Thymus (tissue), 11 donors: ENCODE data around the gene ENAH. TPM values are rescaled to one million over a fixed set of nuclear protein-coding genes. Genes with fewer than 3 reads are reported as not detected.

ENCODE experiments used
- DNase-seq, 9 donors: peaks; one replicate each; pipeline ENCODE4 v3.0.0-alpha.2; 2013; ENCODE audit warnings: low spot score in 9 of 9, low read depth in 6 of 9, missing footprints in 1 of 9
- H3K27ac ChIP-seq, 2 donors: one replicate each; pipeline ENCODE4 v1.5.1; 2013; ENCODE audit warnings: control low read depth in 1 of 2, low read depth in 1 of 2, low read length in 1 of 2, mild to moderate bottlenecking in 1 of 2, moderate library complexity in 1 of 2
- H3K27me3 ChIP-seq, 2 donors: one replicate each; pipeline ENCODE4 v1.5.1; 2013; ENCODE audit warnings: low read length in 1 of 2; ENCODE audit not compliant: control insufficient read depth in 2 of 2, insufficient read depth in 1 of 2
- H3K36me3 ChIP-seq, 2 donors: one replicate each; pipeline ENCODE4 v1.5.1; 2013; ENCODE audit warnings: low read length in 1 of 2, mild to moderate bottlenecking in 1 of 2, moderate library complexity in 1 of 2; ENCODE audit not compliant: control insufficient read depth in 2 of 2, insufficient read depth in 2 of 2
- H3K4me1 ChIP-seq, 2 donors: one replicate each; pipeline ENCODE4 v1.5.1; 2013; ENCODE audit warnings: low read length in 2 of 2; ENCODE audit not compliant: control insufficient read depth in 2 of 2, insufficient read depth in 2 of 2
- H3K4me3 ChIP-seq, 2 donors: one replicate each; pipeline ENCODE4 v1.5.1; 2013; ENCODE audit warnings: low read length in 2 of 2, control low read depth in 1 of 2, mild to moderate bottlenecking in 1 of 2
- H3K9me3 ChIP-seq, 2 donors: one replicate each; pipeline ENCODE4 v1.5.1; 2013; ENCODE audit warnings: low read length in 1 of 2, mild to moderate bottlenecking in 1 of 2; ENCODE audit not compliant: control insufficient read depth in 2 of 2, insufficient read depth in 1 of 2
- WGBS: extraction: QIAGEN DNeasy Blood & Tissue Kit; methylation state at CpG from one replicate; pipeline ENCODE4 v1.1.7; 2013; 5-methylcytosine and 5-hydroxymethylcytosine counted together
- polyA plus RNA-seq: library from polyadenylated mRNA; stranded (reverse); fragments of 200-250 nt; gene quantifications from one replicate; pipeline ENCODE4 v1.2.3, GENCODE V29; 2013
- total RNA-seq: library from RNA; stranded (reverse); fragments of 120-200 nt; gene quantifications from one replicate; pipeline ENCODE4 v1.2.4, GENCODE V29; 2013
- donor health status: healthy.

ENAH gene
- total and polyA plus RNA-seq, 2 donors = 18.3 to 19.5 TPM

GRCh38 chr1:225535280-225535679 is 117.6 kb downstream of the ENAH start:
- no peak for DNase-seq
- WGBS = 97% methylated on average over 6 of the region's 6 CpGs
- H3K9me3 ChIP-seq = no peaks in the 10 kb centered on the region

GRCh38 chr1:225534772-225535171 is 118.2 kb downstream of the ENAH start:
- H3K27me3 ChIP-seq = no peaks in the 10 kb centered on the region
- H3K36me3 ChIP-seq = no peaks in the 10 kb centered on the region
- WGBS = 98% methylated on average over 2 of the region's 2 CpGs
- no peak overlapping the region for H3K4me3 ChIP-seq
- no peak overlapping the region for H3K27ac ChIP-seq
- DNase-seq = no peak
- no peaks in the 10 kb centered on the region for H3K4me1 ChIP-seq
- H3K9me3 ChIP-seq = no peaks in the 10 kb centered on the region

More at GRCh38 chr1:225535280-225535679, 117.6 kb downstream of the ENAH start:
- Histone ChIP-seq H3K27ac (no peak overlapping the region), H3K36me3 (no peaks in the 10 kb centered on the region), H3K27me3 (no peaks in the 10 kb centered on the region), H3K4me1 (no peaks in the 10 kb centered on the region), H3K4me3 (no peak overlapping the region)

- 100% methylated on average over 2 of the region's 2 CpGs for WGBS
Observed at GRCh38 chr1:225534135-225534534, 118.8 kb downstream of the ENAH start.

GRCh38 chr1:225533238-225533637 is 119.7 kb downstream of the ENAH start:
- Histone ChIP-seq H3K4me1 (no peaks in the 10 kb centered on the region), H3K36me3 (no peaks in the 10 kb centered on the region), H3K4me3 (no peak overlapping the region), H3K27me3 (no peaks in the 10 kb centered on the region), H3K9me3 (no peaks in the 10 kb centered on the region), H3K27ac (no peak overlapping the region)
- 96% methylated on average over 1 of the region's 1 CpG for WGBS
- DNase-seq = no peak

More at GRCh38 chr1:225534135-225534534, 118.8 kb downstream of the ENAH start:
- Histone ChIP-seq H3K27me3 (no peaks in the 10 kb centered on the region), H3K9me3 (no peaks in the 10 kb centered on the region), H3K36me3 (no peaks in the 10 kb centered on the region), H3K4me3 (no peak overlapping the region), H3K4me1 (no peaks in the 10 kb centered on the region), H3K27ac (no peak overlapping the region)
- no peak for DNase-seq

GRCh38 chr1:225532240-225532944 is 120.5 kb downstream of the ENAH start:
- DNase-seq = no peak
- WGBS = 98% methylated on average over 2 of the region's 2 CpGs
- no peak overlapping the region for H3K4me3 ChIP-seq
- H3K27ac ChIP-seq = no peak overlapping the region
- no peaks in the 10 kb centered on the region for H3K4me1 ChIP-seq
- H3K36me3 ChIP-seq = no peaks in the 10 kb centered on the region
- no peaks in the 10 kb centered on the region for H3K9me3 ChIP-seq
- no peaks in the 10 kb centered on the region for H3K27me3 ChIP-seq

GRCh38 chr1:225529726-225530125 is 123.2 kb downstream of the ENAH start:
- WGBS = 99% methylated on average over 4 of the region's 4 CpGs
- Histone ChIP-seq H3K4me1 (no peaks in the 10 kb centered on the region), H3K27me3 (no peaks in the 10 kb centered on the region), H3K9me3 (no peaks in the 10 kb centered on the region), H3K27ac (no peak overlapping the region), H3K4me3 (no peak overlapping the region), H3K36me3 (no peaks in the 10 kb centered on the region)
- DNase-seq = no peak

- WGBS = 97% methylated on average over 5 of the region's 5 CpGs
- H3K4me3 ChIP-seq = no peak overlapping the region
- no peak overlapping the region for H3K27ac ChIP-seq
- H3K36me3 ChIP-seq = no peaks in the 10 kb centered on the region
- H3K27me3 ChIP-seq = no peaks in the 10 kb centered on the region
- H3K9me3 ChIP-seq = no peaks in the 10 kb centered on the region
- no peaks in the 10 kb centered on the region for H3K4me1 ChIP-seq
- no peak for DNase-seq
Observed at GRCh38 chr1:225527575-225527974, 125.3 kb downstream of the ENAH start.

- H3K27ac ChIP-seq = no peak overlapping the region
- no peaks in the 10 kb centered on the region for H3K27me3 ChIP-seq
- no peak for DNase-seq
- H3K4me3 ChIP-seq = no peak overlapping the region
- H3K36me3 ChIP-seq = no peaks in the 10 kb centered on the region
- no peaks in the 10 kb centered on the region for H3K9me3 ChIP-seq
- H3K4me1 ChIP-seq = no peaks in the 10 kb centered on the region
- WGBS = 64% methylated on average over 3 of the region's 3 CpGs
Observed at GRCh38 chr1:225526878-225527277, 126.0 kb downstream of the ENAH start.

GRCh38 chr1:225525377-225525776 is 127.5 kb downstream of the ENAH start:
- Histone ChIP-seq H3K36me3 (no peaks in the 10 kb centered on the region), H3K9me3 (no peaks in the 10 kb centered on the region), H3K4me1 (no peaks in the 10 kb centered on the region), H3K27me3 (no peaks in the 10 kb centered on the region), H3K4me3 (no peak overlapping the region), H3K27ac (no peak overlapping the region)
- DNase-seq = no peak
- WGBS = 98% methylated on average over 7 of the region's 7 CpGs
